Measurements from ENCODE around the gene CRIP3. TPM values are rescaled to one million over a fixed set of nuclear protein-coding genes. Genes with fewer than 3 reads are reported as not detected.
A peak's percentile ranks its signal among the peaks of the same experiment; 100 is the strongest.

CRIP3 gene
- total and polyA plus RNA-seq, 2 of the 13 experiments (the other 11 are each of a cell fraction or from before 2014, with no cell fraction given): 6.3 to 9.3 TPM

DNA sequence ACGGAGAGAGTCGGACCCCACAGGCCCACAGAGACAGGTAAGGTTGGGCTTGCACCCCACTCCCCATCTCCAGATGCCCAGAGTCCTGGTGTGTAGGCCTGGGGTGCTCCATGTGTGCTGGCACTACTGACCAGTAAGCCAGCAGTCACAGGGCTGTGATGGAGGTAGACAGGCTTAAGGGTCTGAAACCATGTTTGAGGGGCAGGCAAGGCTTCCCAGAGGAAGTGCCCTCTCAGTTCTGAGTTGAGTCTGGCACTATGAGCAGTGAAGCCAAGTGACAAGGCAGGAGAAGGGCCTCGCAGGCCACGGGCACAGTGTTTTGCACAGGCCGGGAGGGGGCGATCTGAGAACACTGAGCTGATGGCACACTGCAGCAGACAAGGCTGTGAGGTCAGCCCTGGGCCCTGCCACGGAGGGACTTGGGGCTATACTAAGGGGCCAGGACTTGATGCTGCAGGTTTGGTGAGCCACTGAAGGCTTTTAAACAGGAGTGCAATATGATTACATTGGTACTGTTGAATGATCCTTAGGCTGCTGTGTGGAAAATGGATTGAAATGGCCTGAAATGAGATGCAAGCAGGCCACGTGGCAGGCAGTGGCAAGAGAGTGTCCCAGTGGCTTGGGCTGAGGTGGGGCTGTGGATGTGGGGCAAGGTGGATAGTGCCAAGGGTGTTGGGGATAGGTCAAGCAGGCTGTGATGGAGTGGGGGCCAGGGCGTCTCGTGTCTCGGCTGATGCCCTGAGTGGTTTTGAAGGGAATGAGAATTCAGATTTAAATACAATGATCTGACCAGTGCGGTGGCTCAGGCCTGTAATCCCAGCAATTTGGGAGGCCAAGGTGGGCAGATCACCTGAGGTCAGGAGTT, 45.1 kb downstream of the CRIP3 start (continued):
- TF ChIP-seq ZNF318 (CRISPR knock-in tag; IDR thresholded peaks at IDR 0.05): no peak
- TF ChIP-seq NR0B2 (CRISPR knock-in tag; IDR thresholded peaks at IDR 0.05): no peak
- TF ChIP-seq HNRNPH1 (optimal IDR thresholded peaks at IDR 0.05; ENCODE audit: low read depth, low read length): no peak
- no peak for TF ChIP-seq MED8 (CRISPR knock-in tag; IDR thresholded peaks at IDR 0.05; ENCODE audit: insufficient replicate concordance)
- TF ChIP-seq SRSF4 (IDR thresholded peaks at IDR 0.05; ENCODE audit: low read depth, low read length, poor library complexity, severe bottlenecking): no peak
- peak; percentile 91; the same call in 1 of the 2 replicates for TF ChIP-seq BORCS8-MEF2B (CRISPR knock-in tag; IDR thresholded peaks at IDR 0.05)
- TF ChIP-seq CENPT (CRISPR knock-in tag; IDR thresholded peaks at IDR 0.05; ENCODE audit: low read depth): no peak
- no peak for TF ChIP-seq FOXA1 (IDR thresholded peaks at IDR 0.05)
- peak; percentile 48 for TF ChIP-seq FOXA1 (CRISPR knock-in tag; IDR thresholded peaks at IDR 0.05)
- TF ChIP-seq ZBTB21 (CRISPR knock-in tag; IDR thresholded peaks at IDR 0.05): no peak; the same call in 1 of the 2 replicates
- peak; percentile 91; the same call in 1 of the 2 replicates for TF ChIP-seq ZNF619 (CRISPR knock-in tag; IDR thresholded peaks at IDR 0.05)
- TF ChIP-seq GTF2F1 (IDR thresholded peaks at IDR 0.05; ENCODE audit: low read length): no peak
- TF ChIP-seq ELF4 (CRISPR knock-in tag; IDR thresholded peaks at IDR 0.05; ENCODE audit: borderline replicate concordance): no peak
- TF ChIP-seq JDP2 (CRISPR knock-in tag; IDR thresholded peaks at IDR 0.05; ENCODE audit: borderline replicate concordance): no peak
- TF ChIP-seq NR2F2 (IDR thresholded peaks at IDR 0.05; ENCODE audit: borderline replicate concordance, low read depth): no peak
- TF ChIP-seq, protein P1, sequence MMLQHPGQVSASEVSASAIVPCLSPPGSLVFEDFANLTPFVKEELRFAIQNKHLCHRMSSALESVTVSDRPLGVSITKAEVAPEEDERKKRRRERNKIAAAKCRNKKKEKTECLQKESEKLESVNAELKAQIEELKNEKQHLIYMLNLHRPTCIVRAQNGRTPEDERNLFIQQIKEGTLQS (CRISPR knock-in tag; IDR thresholded peaks at IDR 0.05): 0 out of 2 replicates have a peak, but pooled peaks have one; percentile 31
- TF ChIP-seq FOXC1 (CRISPR knock-in tag; IDR thresholded peaks at IDR 0.05; ENCODE audit: borderline replicate concordance): no peak
- TF ChIP-seq SNAPC5 (CRISPR knock-in tag; IDR thresholded peaks at IDR 0.05; ENCODE audit: borderline replicate concordance): no peak
- TF ChIP-seq KDM5B (CRISPR knock-in tag; IDR thresholded peaks at IDR 0.05; ENCODE audit: borderline replicate concordance): 0 out of 2 replicates have a peak, but pooled peaks have one; percentile 16
